Measurements from ENCODE around the gene DBX2. TPM values are rescaled to one million over a fixed set of nuclear protein-coding genes. Genes with fewer than 3 reads are reported as not detected.

The DBX2 gene
- total and polyA plus RNA-seq, 2 experiments from 2014 or later: 0.07 to 0.18 TPM

DNA sequence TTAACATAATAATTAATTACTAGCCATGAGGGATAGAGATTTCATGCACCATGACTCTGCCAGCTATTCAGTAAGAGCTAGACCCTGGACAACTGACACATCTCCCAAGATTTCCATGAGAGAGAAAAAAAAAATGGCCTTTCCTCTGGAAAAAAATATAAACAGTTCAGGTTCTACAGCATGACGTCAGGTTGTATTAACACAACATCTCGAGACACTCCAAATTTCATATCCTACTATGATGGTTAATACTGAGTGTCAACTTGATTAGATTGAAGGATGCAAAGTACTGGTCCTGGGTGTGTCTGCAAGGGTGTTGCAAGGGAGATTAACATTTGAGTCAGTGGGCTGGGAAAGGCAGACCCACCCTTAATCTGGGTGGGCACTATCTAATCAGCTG is 11.1 kb downstream of the DBX2 start (continued):
- TF ChIP-seq, protein P1, sequence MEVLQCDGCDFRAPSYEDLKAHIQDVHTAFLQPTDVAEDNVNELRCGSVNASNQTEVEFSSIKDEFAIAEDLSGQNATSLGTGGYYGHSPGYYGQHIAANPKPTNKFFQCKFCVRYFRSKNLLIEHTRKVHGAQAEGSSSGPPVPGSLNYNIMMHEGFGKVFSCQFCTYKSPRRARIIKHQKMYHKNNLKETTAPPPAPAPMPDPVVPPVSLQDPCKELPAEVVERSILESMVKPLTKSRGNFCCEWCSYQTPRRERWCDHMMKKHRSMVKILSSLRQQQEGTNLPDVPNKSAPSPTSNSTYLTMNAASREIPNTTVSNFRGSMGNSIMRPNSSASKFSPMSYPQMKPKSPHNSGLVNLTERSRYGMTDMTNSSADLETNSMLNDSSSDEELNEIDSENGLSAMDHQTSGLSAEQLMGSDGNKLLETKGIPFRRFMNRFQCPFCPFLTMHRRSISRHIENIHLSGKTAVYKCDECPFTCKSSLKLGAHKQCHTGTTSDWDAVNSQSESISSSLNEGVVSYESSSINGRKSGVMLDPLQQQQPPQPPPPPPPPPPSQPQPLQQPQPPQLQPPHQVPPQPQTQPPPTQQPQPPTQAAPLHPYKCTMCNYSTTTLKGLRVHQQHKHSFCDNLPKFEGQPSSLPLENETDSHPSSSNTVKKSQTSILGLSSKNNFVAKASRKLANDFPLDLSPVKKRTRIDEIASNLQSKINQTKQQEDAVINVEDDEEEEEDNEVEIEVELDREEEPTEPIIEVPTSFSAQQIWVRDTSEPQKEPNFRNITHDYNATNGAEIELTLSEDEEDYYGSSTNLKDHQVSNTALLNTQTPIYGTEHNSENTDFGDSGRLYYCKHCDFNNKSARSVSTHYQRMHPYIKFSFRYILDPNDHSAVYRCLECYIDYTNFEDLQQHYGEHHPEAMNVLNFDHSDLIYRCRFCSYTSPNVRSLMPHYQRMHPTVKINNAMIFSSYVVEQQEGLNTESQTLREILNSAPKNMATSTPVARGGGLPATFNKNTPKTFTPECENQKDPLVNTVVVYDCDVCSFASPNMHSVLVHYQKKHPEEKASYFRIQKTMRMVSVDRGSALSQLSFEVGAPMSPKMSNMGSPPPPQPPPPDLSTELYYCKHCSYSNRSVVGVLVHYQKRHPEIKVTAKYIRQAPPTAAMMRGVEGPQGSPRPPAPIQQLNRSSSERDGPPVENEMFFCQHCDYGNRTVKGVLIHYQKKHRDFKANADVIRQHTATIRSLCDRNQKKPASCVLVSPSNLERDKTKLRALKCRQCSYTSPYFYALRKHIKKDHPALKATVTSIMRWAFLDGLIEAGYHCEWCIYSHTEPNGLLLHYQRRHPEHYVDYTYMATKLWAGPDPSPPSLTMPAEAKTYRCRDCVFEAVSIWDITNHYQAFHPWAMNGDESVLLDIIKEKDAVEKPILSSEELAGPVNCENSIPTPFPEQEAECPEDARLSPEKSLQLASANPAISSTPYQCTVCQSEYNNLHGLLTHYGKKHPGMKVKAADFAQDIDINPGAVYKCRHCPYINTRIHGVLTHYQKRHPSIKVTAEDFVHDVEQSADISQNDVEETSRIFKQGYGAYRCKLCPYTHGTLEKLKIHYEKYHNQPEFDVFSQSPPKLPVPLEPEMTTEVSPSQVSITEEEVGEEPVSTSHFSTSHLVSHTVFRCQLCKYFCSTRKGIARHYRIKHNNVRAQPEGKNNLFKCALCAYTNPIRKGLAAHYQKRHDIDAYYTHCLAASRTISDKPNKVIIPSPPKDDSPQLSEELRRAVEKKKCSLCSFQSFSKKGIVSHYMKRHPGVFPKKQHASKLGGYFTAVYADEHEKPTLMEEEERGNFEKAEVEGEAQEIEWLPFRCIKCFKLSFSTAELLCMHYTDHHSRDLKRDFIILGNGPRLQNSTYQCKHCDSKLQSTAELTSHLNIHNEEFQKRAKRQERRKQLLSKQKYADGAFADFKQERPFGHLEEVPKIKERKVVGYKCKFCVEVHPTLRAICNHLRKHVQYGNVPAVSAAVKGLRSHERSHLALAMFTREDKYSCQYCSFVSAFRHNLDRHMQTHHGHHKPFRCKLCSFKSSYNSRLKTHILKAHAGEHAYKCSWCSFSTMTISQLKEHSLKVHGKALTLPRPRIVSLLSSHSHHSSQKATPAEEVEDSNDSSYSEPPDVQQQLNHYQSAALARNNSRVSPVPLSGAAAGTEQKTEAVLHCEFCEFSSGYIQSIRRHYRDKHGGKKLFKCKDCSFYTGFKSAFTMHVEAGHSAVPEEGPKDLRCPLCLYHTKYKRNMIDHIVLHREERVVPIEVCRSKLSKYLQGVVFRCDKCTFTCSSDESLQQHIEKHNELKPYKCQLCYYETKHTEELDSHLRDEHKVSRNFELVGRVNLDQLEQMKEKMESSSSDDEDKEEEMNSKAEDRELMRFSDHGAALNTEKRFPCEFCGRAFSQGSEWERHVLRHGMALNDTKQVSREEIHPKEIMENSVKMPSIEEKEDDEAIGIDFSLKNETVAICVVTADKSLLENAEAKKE (CRISPR knock-in tag; IDR thresholded peaks at IDR 0.05): no peak
- TF ChIP-seq POLR2AphosphoS5 (IDR thresholded peaks at IDR 0.05; ENCODE audit: low read depth) (no peak), ZNF114 (CRISPR knock-in tag; IDR thresholded peaks at IDR 0.05) (no peak), EZH2 (IDR thresholded peaks at IDR 0.05; ENCODE audit: low read depth, unreplicated experiment) (no peak), NANOG (IDR thresholded peaks at IDR 0.05; ENCODE audit: borderline replicate concordance) (no peak), JUNB (IDR thresholded peaks at IDR 0.05; ENCODE audit: unreplicated experiment) (no peak)

GRCh38 chr12:45034861-45035265 is 16.0 kb downstream of the DBX2 start:
- Histone ChIP-seq H3K79me2 (replicated peaks; ENCODE audit: insufficient read depth) (no peaks in the 10 kb centered on the region), H4K20me1 (replicated peaks; ENCODE audit: insufficient read depth) (no peaks in the 10 kb centered on the region), H3K9me2 (ENCODE audit: insufficient read depth) (no peaks in the 10 kb centered on the region), H3F3A (replicated peaks; ENCODE audit: low read depth) (no peaks in the 10 kb centered on the region), H3K27ac (ENCODE audit: low read depth) (no peak overlapping the region), H3K4me1 (ENCODE audit: insufficient read depth) (no peaks in the 10 kb centered on the region), H3K4me3 (no peak overlapping the region), H2AFZ (peak overlapping the region; percentile 67), H3K36me3 (ENCODE audit: insufficient read depth) (no peaks in the 10 kb centered on the region), H3K27me3 (ENCODE audit: insufficient read depth) (no peaks in the 10 kb centered on the region), H3K4me2 (no peak overlapping the region)
- H3K27ac Mint-ChIP-seq: peak overlapping the region; percentile 57
- no peaks in the 10 kb centered on the region for H3K36me3 Mint-ChIP-seq (ENCODE audit: low read depth)
- TF ChIP-seq, protein P2, sequence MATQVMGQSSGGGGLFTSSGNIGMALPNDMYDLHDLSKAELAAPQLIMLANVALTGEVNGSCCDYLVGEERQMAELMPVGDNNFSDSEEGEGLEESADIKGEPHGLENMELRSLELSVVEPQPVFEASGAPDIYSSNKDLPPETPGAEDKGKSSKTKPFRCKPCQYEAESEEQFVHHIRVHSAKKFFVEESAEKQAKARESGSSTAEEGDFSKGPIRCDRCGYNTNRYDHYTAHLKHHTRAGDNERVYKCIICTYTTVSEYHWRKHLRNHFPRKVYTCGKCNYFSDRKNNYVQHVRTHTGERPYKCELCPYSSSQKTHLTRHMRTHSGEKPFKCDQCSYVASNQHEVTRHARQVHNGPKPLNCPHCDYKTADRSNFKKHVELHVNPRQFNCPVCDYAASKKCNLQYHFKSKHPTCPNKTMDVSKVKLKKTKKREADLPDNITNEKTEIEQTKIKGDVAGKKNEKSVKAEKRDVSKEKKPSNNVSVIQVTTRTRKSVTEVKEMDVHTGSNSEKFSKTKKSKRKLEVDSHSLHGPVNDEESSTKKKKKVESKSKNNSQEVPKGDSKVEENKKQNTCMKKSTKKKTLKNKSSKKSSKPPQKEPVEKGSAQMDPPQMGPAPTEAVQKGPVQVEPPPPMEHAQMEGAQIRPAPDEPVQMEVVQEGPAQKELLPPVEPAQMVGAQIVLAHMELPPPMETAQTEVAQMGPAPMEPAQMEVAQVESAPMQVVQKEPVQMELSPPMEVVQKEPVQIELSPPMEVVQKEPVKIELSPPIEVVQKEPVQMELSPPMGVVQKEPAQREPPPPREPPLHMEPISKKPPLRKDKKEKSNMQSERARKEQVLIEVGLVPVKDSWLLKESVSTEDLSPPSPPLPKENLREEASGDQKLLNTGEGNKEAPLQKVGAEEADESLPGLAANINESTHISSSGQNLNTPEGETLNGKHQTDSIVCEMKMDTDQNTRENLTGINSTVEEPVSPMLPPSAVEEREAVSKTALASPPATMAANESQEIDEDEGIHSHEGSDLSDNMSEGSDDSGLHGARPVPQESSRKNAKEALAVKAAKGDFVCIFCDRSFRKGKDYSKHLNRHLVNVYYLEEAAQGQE (IDR thresholded peaks at IDR 0.05; ENCODE audit: unreplicated experiment): no peak
- no peak for TF ChIP-seq ZNF331 (CRISPR knock-in tag; IDR thresholded peaks at IDR 0.05; ENCODE audit: low read depth)
- TF ChIP-seq, protein P3, sequence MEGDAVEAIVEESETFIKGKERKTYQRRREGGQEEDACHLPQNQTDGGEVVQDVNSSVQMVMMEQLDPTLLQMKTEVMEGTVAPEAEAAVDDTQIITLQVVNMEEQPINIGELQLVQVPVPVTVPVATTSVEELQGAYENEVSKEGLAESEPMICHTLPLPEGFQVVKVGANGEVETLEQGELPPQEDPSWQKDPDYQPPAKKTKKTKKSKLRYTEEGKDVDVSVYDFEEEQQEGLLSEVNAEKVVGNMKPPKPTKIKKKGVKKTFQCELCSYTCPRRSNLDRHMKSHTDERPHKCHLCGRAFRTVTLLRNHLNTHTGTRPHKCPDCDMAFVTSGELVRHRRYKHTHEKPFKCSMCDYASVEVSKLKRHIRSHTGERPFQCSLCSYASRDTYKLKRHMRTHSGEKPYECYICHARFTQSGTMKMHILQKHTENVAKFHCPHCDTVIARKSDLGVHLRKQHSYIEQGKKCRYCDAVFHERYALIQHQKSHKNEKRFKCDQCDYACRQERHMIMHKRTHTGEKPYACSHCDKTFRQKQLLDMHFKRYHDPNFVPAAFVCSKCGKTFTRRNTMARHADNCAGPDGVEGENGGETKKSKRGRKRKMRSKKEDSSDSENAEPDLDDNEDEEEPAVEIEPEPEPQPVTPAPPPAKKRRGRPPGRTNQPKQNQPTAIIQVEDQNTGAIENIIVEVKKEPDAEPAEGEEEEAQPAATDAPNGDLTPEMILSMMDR (conservative IDR thresholded peaks at IDR 0.05; ENCODE audit: low read depth in 2 of 2): no peak
- TF ChIP-seq EZH2phosphoT487 (IDR thresholded peaks at IDR 0.05; ENCODE audit: unreplicated experiment): no peak
- no peak for TF ChIP-seq CREB1 (CRISPR knock-in tag; IDR thresholded peaks at IDR 0.05; ENCODE audit: low read depth)
- no peak for TF ChIP-seq POLR2AphosphoS5 (IDR thresholded peaks at IDR 0.05; ENCODE audit: low read depth)
- no peaks in the 10 kb centered on the region for H3K9me3 Mint-ChIP-seq
- peak; percentile 50 for ATAC-seq
- DNase-seq (ENCODE audit: low spot score): peak; percentile 16
- peaks cover 19% of the 10 kb centered on the region for H3K4me1 Mint-ChIP-seq
- no peaks in the 10 kb centered on the region for H3K27me3 Mint-ChIP-seq (ENCODE audit: insufficient read depth, low read depth, poor library complexity)
- no peak overlapping the region for H3K4me3 Mint-ChIP-seq
